Measurements from ENCODE around the gene WDR70. TPM values are rescaled to one million over a fixed set of nuclear protein-coding genes. Genes with fewer than 3 reads are reported as not detected.

The WDR70 gene
- total and polyA plus RNA-seq, 2 donors (not counting 3 experiments of a cell fraction or from before 2014, with no cell fraction given): 6.7 to 37.3 TPM

DNA sequence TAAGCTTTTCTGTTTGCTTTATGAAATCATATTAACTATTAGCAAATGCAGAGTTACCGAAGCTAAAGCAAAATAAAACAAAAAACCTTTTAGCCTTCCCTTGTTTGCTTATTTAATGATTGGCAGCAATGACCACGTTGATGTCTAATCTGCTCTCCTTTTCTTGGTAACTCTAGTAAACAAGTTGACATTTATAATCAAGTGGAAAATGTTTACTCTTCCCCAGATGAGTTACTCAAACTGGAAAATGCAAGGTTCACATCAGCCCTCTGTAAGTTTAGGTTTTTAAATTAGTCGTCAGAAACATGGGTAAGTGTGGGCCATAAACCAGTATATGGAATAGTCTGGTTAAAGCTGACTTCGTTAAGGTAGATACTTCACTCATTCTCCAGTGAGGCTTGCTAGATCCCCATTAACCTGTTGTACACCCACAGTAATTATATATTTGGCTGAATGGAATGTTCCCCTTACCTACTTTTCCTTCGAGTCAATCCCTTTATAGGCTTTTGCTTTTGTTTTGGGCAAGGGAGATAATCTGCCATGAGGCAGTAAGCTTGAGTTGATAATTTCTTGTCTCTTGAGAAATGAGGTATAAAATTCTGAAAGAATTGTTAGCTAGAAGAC is 359.9 kb downstream of the WDR70 start:
- H3K79me2 ChIP-seq (ENCODE audit: control insufficient read depth, insufficient read depth, low read length): no peaks in the 10 kb centered on the region
- no peak overlapping the region for H2AFZ ChIP-seq (ENCODE audit: low read depth, low read length)
- dilution Hi-C loops (cut with MboI; ENCODE audit: extremely low pct_ligation_motif_present, low sequenced_read_pairs) (no loop called here), intact Hi-C loops (cut with micrococcal nuclease) (loop anchor here (1.0 kb wide), 3 partner anchors 18 to 186 kb away; no protein-coding TSS in a partner anchor)
- TF ChIP-seq, protein P1, sequence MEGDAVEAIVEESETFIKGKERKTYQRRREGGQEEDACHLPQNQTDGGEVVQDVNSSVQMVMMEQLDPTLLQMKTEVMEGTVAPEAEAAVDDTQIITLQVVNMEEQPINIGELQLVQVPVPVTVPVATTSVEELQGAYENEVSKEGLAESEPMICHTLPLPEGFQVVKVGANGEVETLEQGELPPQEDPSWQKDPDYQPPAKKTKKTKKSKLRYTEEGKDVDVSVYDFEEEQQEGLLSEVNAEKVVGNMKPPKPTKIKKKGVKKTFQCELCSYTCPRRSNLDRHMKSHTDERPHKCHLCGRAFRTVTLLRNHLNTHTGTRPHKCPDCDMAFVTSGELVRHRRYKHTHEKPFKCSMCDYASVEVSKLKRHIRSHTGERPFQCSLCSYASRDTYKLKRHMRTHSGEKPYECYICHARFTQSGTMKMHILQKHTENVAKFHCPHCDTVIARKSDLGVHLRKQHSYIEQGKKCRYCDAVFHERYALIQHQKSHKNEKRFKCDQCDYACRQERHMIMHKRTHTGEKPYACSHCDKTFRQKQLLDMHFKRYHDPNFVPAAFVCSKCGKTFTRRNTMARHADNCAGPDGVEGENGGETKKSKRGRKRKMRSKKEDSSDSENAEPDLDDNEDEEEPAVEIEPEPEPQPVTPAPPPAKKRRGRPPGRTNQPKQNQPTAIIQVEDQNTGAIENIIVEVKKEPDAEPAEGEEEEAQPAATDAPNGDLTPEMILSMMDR (IDR thresholded peaks at IDR 0.05; ENCODE audit: extremely low read depth in 1 of 2, insufficient read depth in 1 of 2, low read depth in 1 of 2, low read length in 2 of 2): no peak
- TF ChIP-seq GATA2 (IDR thresholded peaks at IDR 0.05; ENCODE audit: insufficient read depth, insufficient read length, low read depth, low read length) (no peak), EZH2 (IDR thresholded peaks at IDR 0.05; ENCODE audit: borderline replicate concordance, low read depth, low read length, severe bottlenecking) (no peak), JUN (IDR thresholded peaks at IDR 0.05; ENCODE audit: borderline replicate concordance, insufficient read depth, insufficient read length, low read depth) (no peak), POLR2A (IDR thresholded peaks at IDR 0.05; ENCODE audit: low read depth, low read length) (no peak), POLR2AphosphoS5 (IDR thresholded peaks at IDR 0.05; ENCODE audit: insufficient read depth, low read depth, low read length) (no peak), MYC (IDR thresholded peaks at IDR 0.05; ENCODE audit: low read depth, low read length) (no peak), FOS (IDR thresholded peaks at IDR 0.05; ENCODE audit: borderline replicate concordance, insufficient read depth, low read length) (no peak)
- TF ChIP-seq, protein P2, sequence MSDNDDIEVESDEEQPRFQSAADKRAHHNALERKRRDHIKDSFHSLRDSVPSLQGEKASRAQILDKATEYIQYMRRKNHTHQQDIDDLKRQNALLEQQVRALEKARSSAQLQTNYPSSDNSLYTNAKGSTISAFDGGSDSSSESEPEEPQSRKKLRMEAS (IDR thresholded peaks at IDR 0.05; ENCODE audit: insufficient read depth, insufficient read length): no peak
- no peaks in the 10 kb centered on the region for H3K9me1 ChIP-seq (replicated peaks; ENCODE audit: control insufficient read depth, extremely low read depth, insufficient read depth, low read length)
- BruUV-seq (replicated peaks): no TSS peak
- no peak overlapping the region for H3K4me3 ChIP-seq (replicated peaks in 1 of 3; ENCODE audit: insufficient read depth in 1 of 3, low read depth in 1 of 3, low read length in 3 of 3)
- peaks cover 0 to 2% of the 10 kb centered on the region in 2 experiments for H3K36me3 ChIP-seq (ENCODE audit: control insufficient read depth in 2 of 2, extremely low read depth in 1 of 2, insufficient read depth in 2 of 2, low read length in 2 of 2)
- H3K4me2 ChIP-seq (ENCODE audit: insufficient read depth, low read length): no peak overlapping the region
- CTCF ChIA-PET: interaction anchor here (1.0 to 6.1 kb wide), 10 partner anchors 16 to 326 kb away, joined by 3 to 59 read pairs (median 4); no protein-coding TSS in a partner anchor
- H3K9me3 ChIP-seq (replicated peaks; ENCODE audit: control insufficient read depth, insufficient read depth, low read length): no peaks in the 10 kb centered on the region
- POLR2A ChIA-PET: no interaction called here
- DNase-seq (ENCODE audit: low read depth, low spot score) (no peak), FAIRE-seq (no peak)
- H4K20me1 ChIP-seq (replicated peaks; ENCODE audit: control insufficient read depth, extremely low read depth, insufficient read depth, low read length): no peaks in the 10 kb centered on the region
- no peaks in the 10 kb centered on the region for H3K27me3 ChIP-seq (ENCODE audit: control insufficient read depth in 2 of 2, insufficient read depth in 2 of 2, low read length in 2 of 2)
- H3K27ac ChIP-seq (ENCODE audit: insufficient read depth, low read depth, low read length): no peak overlapping the region
- no peak overlapping the region for H3K9ac ChIP-seq (replicated peaks; ENCODE audit: extremely low read depth, insufficient read depth, low read length)
- H3K4me1 ChIP-seq (ENCODE audit: control insufficient read depth, extremely low read depth, insufficient read depth, low read length): peaks cover 19% of the 10 kb centered on the region
